NCI-H2029 treated with DMSO at 0.1 percent for 48 hours (cell line): ENCODE data around the gene LSAMP.

Experiments
- DNase-seq: peaks from one replicate; lab custom pipeline; 2025; lab: John Stamatoyannopoulos, UW

Gene LSAMP

DNA sequence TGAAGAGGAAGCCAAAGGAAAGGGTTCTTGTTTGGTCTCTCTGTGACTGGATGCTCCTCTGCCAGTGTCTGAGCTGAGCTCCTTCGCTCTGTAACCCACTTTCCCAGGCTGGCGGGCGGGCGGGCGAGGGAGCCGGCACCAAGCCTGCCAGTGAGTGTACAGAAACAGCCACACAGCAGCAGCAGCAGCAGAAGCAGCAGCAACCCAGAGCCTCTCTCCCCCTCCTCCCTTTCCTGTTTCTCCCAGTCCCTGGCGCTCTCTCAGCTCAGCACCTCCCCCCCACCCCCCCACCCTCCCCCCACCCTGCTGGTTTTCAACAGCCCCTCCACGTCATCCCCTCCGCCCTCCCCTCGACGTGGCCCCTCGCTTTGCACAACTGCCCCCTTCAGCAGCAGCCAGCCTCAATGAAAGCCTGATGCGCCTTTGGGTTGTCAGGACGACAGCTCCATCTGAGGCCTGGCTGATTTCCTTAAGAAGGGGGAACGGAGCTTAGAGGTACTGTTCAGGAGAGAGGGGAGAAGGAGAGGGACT lies at the start of gene LSAMP:
Gene LSAMP (minus strand): TSS at position 177 of the 531 bp plus-strand sequence.
- DNase-seq = no peak

DNA sequence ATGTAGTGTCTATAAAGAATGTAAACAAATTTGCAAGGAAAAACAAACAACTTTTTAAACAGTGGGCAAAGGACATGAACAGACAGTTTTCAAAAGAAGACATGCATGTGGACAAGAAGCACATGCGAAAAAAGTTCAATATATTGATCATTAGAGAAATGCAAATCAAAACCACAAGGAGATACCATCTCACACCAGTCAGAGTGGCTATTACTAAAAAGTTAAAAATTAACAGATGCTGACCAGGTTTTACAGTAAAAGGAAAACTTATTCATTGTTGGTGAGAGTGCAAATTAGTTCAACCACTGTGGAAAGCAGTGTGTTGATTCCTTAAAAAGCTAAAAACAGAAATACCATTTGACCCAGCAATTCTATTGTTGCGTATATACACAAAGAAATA lies 47.1 kb upstream of the LSAMP start:
- DNase-seq = no peak

DNA sequence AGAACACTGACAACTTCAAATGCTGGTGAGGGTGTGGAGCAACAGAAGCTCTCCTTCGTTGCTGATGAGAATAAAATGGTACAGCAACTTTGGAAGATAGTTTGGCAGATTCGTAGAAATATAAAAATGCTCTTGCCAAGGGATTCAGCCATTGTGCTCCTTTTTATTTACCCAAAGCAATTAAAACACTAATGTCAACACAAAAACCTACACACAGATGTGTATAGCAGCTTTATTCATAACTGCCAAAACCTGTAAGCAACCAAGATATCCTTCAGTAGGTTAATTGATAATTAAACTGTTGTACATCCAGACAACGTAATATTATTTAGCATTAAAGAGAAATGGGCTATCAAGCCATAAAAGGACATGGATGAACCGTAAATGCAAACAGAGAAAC lies 37.8 kb upstream of the LSAMP start:
- no peak for DNase-seq

DNA sequence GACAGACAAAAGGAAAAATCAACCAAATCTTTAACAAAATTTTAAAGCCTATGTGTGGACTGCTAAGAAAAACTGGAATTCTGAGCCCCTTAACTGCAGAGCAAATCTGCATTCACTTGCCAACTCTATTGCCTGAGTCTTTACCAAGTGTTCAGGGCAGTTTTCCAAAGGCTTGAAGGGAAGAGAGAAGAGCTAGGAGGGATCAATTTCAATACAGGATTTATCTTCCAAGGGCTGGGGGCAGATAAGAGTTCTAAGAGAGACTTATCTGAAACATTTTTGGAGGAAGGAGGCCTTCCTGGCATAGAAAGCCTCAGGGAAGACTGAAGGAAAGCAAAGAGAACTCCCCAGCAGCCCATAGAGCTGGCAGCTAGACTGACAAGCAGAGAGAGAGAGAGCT lies 31.4 kb upstream of the LSAMP start:
- DNase-seq = no peak

DNA sequence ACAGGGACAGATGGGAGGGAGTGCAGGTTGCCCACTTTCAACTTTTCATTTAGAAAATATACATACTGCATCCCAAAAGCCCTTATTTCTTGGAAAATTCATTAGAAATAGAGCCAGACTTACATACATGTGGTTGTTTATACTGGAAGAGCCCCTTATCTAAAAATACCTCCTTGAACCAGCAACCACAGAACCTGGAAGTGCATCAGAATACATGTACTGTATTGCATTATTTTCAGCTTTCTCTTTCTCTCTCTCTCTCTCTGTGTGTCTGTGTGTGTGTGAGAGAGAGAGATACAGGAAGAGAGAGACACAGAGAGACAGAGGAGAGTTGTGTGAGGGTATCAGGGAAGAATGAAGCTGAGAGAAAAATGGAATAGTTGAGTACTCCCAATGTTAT lies 29.5 kb upstream of the LSAMP start:
- peak; percentile 41 for DNase-seq

DNA sequence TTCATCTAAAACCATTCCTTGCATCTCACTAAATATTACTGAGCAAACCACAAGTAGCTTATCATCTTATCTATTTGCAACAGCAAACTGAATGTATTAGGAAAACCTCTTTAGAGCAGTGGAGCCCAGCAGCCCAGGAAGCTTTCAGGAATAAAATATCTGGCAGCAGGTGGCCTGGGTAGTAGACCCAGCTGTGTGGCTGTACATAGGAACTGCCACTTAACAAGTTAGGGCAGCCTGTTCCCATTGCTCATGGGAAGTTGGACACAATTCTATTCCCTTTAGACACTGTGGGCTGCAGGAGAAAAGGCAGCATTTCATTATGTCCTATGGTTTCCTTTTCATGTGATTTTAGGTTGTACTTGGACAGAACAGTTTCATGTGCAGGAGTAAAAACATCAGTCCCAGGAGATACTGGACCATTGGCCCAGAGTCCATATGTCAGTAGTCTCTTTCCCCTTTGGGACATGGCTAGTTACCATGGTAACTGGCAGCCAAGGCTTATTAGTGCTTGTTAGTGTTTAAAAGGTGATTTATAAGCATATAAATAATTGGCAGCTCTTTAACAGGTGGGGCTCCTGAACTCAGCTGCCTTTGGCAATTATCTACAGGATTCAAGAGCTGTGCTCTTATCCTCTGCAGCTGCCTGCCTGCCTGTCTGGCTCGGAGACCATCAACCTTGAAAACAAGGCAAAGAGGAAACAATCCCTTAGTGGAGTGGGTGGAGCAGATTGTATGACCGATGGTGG lies 28.9 kb upstream of the LSAMP start:
- DNase-seq = peak; percentile 42

DNA sequence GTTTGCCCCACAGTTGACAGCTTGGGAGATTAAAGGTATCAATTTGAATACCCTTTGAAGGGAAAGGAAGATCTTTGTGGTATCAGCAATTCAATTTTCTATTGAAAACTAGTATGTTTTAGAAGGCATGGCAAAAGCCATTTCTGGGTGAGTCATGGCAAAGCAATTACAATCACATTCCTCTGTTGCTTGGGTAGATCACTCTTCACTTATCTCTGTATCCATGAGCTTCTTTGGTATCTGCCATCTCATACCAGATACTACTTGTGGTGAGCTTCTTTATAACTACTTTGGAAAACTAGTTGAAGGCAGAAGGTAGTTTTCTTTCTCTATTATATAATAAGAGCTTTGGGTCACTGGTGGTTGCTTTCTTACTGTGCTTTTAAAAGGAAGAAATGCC lies 28.3 kb upstream of the LSAMP start:
- no peak for DNase-seq

DNA sequence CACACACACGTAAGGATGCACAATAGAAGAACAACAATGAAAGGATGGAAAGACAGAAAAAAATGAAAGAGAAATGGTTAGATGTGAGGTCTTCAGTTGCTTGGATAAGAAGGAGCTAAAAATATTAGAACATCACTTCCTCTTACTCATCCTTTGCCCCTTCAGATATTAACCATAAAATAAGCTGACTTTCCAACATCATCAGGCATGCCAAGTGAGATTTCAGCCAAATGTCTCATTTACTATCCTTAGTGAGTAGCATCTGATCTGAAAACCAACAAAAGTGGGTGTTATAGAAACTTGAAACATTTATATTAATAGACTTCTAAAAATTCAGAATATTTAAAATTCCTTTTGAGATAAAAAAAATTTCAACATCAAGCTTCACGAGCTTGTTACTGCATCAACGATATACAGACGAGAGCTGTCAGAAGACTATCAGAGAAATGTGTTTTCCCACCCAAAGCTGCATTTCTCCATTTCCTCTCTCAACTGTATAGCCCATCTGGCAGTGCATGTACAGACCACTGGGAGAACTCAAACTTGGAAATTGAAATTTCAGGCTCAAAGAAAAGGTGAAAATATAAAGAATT lies 25.4 kb upstream of the LSAMP start:
- DNase-seq = no peak

DNA sequence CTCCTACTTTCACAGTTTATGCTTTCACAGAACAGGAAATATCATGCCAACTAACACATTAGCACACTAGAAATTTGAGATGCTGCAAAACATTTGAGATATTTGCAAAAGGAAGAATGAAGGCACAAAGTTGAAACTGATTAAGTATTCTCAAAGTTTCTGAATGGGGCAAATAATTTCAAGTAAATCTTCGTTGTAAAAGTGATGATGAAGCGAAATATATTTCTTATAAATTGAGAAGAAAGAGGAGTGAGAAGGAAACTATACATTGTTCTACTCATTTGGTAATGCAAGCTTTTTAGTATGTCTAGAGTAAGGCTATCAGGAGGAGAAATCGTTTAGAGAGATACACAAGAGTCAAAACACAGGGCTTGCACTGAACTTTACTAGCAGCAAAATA lies 24.3 kb upstream of the LSAMP start:
- no peak for DNase-seq

DNA sequence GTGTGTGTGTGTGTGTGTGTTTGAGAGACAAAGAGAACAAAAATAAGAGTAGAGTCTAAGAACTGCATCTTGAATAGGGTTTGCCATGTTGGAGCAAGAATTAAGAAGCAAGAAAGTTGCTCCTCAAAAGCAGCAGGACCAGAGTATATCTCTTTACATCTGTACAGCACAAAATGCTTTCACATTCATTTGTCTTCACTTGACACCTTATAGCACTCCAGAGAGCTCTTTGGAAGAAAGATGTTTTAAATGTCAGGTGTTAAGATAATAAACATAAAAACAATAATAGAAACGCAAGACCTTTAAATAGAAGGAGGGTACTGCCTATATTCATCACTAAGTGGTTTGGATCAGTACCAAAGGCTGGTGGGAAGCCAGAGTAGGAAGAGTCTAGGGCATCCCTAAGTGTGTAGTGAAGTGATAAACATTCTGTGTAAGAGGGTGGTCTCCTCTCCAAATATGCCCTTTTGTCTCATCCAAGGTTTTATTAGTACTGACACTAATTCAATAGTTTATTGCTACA lies 19.1 kb upstream of the LSAMP start:
- no peak for DNase-seq

DNA sequence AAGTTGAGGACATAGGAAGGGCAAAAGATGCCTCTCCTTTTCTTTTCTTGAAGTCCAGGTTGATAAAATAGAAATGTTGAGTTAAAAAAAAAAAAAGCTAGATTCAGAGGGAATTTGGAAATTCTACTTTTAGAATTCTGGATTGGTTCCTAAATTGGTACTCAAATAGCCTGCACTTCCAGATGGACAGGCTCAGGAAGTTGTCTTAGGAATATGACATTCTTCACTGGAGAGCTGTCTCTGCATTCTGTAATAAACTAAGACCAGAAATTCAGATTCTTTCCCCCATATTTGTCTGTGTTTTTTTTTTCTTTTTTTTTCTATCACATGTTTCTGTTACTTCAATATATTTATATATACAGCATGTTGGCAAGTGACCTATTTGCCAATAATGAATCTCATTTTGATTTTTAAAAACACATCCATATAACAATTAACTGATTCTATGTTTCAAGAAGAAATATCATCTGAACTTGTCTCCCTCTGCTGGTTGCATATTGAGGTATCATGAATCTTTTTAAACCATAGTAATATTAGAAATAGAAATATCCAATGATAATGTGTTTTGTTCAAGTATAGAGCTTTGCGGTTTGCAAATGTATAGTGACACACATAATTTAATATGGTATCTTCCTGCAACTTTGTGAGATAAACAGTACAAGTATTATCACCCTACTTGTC lies 8.5 kb upstream of the LSAMP start:
- no peak for DNase-seq

DNA sequence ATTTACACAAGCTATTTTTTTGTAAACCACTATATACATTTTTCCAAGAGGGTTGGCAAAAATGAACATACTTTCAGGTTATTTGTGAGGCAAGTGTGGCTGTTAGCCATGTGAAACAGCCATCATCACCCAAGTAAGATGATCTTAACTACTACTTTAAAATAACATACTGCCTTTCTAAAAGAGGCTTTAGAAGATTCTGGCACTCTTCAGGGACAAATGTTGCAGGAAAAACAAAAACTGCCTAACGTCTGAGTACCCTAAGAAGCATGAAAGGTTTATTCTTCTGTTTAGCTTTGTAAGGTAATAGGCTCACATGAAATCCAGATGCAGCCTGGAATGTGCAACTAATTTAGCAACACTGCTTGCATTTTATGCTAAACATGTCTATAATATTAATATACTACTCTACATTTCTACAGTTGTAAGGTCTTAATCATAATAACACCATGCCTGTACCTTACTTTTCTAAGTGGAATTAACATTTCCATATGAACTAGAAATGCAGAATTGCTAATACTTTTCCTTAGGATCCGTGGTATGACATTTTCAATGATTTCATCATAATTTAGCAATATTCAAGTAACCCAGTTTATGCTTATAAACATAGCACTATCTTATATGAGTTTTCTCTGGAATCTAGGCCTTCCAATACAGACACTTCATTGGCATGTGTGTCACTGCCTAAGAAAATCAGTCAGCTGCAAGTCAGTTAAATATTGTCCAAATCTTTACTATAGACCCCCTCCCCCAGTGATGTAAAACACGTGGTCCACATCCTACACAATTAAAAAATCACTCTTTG lies 4.5 kb upstream of the LSAMP start:
- DNase-seq = no peak

DNA sequence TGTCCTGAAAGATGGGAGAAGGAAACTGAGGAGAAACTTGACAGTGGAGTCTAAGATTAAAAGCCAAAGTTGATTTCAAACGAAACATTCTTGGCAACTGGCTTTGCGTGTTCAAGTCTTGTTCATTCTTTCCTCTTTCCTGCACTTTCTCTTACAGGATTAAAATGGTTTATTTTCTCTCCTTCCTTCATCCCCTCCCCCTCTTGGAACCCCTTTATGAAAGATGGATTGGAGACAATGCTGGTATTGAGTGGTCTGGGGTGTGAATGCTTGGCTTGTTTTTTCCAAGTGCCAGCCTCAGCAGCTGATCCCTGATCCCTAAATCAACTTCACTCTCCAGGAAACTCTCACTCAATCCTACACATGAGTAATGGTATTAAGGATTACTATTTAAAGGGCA lies 703 bp upstream of the LSAMP start:
- DNase-seq = no peak

DNA sequence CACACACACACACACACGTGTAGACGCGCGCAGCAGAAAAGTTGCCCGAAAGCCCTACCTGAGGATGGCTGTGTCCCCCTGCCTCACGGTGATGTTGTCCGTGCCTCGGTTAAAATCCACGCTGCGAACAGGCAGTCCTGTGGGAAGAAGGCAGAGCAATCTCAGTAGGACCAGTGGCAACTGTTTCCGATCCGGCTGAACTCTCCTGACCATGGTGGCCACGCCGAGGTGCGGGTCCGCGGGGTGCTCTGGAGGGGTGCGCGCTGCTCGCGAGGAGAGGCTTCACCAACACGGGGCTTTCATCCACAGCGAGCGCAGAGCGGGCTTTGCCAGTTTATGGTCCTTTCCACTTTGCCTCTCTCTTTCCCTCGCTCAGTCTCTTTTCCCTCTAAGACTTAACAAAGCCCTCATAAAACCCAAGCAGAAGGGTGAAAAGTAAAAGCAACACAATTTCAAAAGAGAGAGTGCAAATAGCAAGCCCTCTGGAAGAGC lies 422 bp downstream of the LSAMP start:
- DNase-seq = no peak

DNA sequence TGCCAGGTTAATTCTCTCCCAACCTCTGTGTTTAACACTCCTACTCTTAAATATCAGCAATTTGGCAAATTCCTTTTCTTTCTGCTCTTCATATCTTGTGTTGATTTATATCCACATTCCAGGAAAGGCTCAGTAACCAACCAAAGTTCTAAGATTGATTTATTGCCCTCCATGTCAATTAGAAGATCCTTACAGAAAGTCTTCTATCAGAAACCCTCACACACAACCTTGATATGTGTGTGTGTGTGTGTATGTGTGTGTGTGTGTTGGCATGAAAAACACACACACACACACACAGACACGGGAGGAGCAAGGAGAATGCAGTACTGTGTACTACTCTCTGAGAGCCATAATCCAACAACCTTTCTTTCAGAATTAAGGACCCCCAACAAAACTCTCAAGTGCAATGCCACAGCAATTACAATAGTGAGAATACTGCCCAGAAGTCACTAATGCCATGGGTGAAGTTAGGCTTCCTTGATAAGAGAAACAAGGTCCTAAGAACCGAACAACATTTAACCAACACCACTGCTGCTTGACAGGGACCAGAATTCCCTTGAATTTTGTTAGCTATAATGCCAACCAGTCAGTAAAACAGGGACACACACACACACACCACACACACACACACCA lies 1.1 kb downstream of the LSAMP start:
- DNase-seq = no peak

DNA sequence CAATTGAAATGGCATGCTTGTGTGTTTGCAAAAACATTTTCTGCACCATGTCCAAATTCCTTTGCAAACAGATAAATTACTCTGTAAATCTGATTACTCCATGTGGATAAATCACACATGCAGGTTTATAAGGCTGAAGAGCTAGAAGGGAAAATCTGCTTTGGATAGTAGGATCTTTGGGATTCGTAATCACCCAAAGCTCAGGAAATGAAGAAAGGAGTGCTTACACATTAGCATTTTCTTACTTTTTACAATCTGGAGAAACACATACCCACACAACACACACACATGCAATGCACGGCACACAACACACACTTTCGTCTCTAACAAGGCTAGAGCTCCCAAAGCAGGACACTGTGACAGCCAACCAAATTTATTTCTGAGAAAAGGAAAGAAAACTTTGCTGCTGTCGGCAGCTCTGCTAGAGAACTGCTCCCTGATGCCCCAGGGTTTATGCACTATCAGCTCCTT lies 2.1 kb downstream of the LSAMP start:
- DNase-seq = no peak

DNA sequence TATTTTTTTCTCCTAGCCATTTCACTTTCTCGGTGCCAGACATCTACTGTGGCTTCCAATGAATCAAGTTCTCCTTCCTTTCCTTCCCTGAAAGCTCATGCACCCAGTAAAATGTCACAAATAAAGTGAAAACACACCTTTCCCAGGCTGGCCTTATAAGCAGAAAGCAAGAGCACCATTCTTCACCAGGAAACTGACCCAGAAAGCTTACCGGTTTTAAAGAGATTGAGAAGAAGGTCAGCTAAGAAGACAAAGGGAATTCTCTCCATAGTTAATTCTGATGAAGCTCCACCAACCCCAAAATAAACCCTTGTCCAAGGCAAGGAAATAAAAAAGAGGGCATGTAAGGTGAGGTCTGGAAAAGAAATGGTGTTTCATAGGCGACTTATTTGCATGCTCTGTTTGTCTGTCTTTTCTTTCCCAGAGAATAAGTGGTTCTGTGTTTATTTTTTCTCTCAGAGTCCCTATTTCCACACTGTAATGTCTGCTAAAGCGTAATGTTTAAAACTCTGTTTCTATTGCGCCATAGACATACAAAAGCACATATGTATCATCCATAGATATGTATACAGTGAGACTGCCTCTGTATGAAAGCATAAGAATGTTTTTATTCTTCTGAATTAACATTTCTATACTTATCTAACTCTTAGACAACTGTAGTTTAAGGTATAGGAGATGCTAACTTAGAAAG lies 2.8 kb downstream of the LSAMP start:
- no peak for DNase-seq

DNA sequence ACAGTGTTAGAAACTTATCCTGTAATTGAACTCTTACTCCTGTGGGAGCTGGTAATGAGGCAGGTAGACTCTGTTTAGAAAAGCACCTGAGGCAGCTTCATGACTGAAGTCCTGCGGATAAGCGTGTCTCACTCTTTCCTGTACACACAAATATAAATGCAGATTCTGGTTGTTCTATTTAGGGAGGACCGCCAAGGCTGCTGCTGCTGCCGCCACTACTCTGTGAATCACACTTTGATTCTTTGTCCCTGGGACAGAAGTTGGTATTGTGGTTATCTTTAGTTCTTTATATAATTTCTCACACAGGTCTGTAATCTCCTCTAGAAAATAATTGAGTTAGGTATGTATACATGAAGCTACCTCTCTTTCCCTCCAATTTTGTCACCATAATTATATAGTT lies 3.6 kb downstream of the LSAMP start:
- DNase-seq = no peak

DNA sequence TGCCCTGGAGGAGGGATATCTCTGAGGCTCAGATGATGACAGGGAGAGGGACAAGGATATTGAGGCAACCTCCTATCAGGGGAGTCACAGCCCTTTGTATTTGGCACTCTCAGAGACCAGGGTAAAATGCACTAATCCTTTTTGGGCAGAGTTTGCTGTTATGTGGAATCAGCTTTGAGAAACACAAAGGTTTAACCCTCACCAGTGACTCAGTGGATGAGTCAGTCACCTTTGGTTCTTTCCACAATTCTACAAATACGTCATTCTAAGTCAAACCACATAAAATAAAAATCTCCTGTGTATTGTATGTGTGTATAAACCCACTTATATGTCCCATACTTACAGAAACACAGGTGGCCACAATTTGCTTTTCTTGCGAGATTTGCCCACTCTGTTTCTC lies 5.1 kb downstream of the LSAMP start:
- no peak for DNase-seq

DNA sequence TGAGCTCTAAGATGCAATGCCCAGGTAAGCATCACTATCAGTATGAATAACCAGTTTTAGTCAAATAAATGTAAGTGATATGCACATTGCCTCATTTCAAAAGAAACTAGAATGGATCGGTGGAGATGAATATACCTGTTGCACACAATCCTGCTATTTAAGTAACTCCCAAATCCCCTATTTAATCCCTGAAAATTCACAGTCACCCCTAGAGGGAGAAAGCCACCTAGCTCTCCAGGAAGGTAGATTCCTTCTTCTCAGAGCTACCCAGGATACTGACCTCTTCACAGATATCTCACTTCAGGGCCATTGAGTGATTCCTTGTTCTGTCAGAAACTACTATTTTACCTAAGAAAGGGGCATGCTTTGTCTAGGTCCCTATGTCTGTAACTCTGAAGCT lies 11.7 kb downstream of the LSAMP start:
- DNase-seq = no peak

DNA sequence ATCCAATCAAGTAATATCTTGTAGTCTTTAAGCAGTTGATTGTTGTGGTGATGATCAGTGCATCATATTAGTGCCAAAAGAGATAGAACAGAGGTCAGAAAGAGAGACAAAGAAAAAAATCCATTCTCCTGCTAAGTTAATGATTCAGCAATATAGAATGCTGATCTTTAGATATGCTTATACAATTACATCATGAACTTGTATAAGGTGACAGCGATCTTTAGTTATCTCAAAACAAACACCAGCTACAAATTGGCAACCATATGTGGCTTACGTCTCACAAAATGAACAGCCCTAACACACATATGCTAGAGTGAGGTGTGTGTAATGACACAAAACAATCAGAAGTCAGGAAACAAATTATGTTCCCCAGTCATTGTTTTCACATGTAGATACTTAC lies 12.5 kb downstream of the LSAMP start:
- DNase-seq = no peak
